ENCODE data around the gene SPACA5.
"Not testable (repeated sequence)": the region's sequence is repeated elsewhere in the genome, so short reads cannot be mapped to it uniquely, and the experiment has no call there.

DNA sequence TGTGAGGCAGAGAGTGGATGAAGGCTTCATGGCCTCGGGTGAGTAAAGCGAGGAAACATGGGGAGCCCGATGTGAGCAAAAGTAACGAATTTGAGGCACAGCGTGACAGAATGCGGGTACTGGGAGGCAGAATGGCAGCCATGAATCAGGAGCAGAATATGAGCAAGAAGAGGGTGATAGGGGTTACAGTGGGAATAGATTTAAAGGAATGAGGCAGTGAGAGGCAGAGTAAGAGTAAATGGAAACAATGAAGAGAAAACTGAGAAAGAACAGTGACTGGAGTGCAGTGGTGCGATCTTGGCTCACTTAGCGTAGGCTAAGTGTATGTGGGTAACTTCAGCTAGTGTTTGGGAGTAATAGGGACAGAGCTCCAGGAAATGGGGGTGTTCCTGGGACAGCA lies at the start of gene SPACA5:
- TF ChIP-seq, protein P1, sequence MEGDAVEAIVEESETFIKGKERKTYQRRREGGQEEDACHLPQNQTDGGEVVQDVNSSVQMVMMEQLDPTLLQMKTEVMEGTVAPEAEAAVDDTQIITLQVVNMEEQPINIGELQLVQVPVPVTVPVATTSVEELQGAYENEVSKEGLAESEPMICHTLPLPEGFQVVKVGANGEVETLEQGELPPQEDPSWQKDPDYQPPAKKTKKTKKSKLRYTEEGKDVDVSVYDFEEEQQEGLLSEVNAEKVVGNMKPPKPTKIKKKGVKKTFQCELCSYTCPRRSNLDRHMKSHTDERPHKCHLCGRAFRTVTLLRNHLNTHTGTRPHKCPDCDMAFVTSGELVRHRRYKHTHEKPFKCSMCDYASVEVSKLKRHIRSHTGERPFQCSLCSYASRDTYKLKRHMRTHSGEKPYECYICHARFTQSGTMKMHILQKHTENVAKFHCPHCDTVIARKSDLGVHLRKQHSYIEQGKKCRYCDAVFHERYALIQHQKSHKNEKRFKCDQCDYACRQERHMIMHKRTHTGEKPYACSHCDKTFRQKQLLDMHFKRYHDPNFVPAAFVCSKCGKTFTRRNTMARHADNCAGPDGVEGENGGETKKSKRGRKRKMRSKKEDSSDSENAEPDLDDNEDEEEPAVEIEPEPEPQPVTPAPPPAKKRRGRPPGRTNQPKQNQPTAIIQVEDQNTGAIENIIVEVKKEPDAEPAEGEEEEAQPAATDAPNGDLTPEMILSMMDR (IDR thresholded peaks at IDR 0.05; ENCODE audit: low read depth, low read length) = not testable (repeated sequence)
- TF ChIP-seq EZH2phosphoT487 (IDR thresholded peaks at IDR 0.05; ENCODE audit: low read depth) = not testable (repeated sequence)

Measured in OCI-LY3 (cell line).